Measurements from ENCODE around the gene SRMS.

GRCh38 chr20:63522981-63523611 lies 24.5 kb downstream of the SRMS start:
- TF ChIP-seq CTCF (IDR thresholded peaks at IDR 0.05) (no peak), EZH2 (IDR thresholded peaks at IDR 0.05; ENCODE audit: borderline replicate concordance, insufficient read depth, low read depth, low read length, poor library complexity, severe bottlenecking) (no peak)
